Measurements from ENCODE around the gene PRKCG. TPM values are rescaled to one million over a fixed set of nuclear protein-coding genes. Genes with fewer than 3 reads are reported as not detected.

The PRKCG gene
- polyA plus RNA-seq, 3 donors, result 0.01 TPM; not detected in 2

DNA sequence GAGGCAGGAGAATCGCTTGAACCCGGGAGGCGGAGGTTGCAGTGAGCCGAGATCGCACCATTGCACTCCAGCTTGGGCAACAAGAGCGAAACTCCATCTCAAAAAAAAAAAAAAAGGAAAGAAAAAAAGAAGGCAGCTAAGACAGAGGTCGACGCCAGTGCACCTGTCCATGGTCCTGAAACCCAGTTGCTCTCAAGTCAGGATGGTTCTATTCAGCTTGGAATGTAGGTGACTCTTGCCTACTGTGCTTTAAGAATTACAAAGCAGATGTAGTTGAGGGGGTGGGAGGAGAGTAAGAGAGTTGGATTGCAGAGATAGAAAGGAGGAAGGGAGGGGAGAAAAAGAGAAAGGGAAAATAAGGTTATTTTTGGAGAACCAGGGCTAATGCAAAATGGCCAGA lies 45.7 kb downstream of the PRKCG start:
- H3K4me3 Mint-ChIP-seq, result no peak overlapping the region
- Histone ChIP-seq H3K9ac (ENCODE audit: insufficient read depth, low read length, poor library complexity, severe bottlenecking) (no peak overlapping the region), H3K27ac (ENCODE audit: low read depth in 1 of 2, low read length in 2 of 2) (no peak overlapping the region), H3K9me3 (replicated peaks in 1 of 2; ENCODE audit: control insufficient read depth in 1 of 2, insufficient read depth in 1 of 2, low read length in 2 of 2) (no peaks in the 10 kb centered on the region), H3K36me3 (replicated peaks in 1 of 2; ENCODE audit: control insufficient read depth in 1 of 2, insufficient read depth in 2 of 2, low read length in 2 of 2) (no peaks in the 10 kb centered on the region), H3K27me3 (ENCODE audit: control insufficient read depth in 2 of 2, insufficient read depth in 2 of 2, low read length in 2 of 2) (no peaks in the 10 kb centered on the region), H3K4me3 (replicated peaks in 1 of 3; ENCODE audit: low read depth in 2 of 3, low read length in 3 of 3) (no peak overlapping the region), H3K79me2 (ENCODE audit: insufficient read depth, low read length) (no peaks in the 10 kb centered on the region), H3K4me2 (replicated peaks; ENCODE audit: extremely low read depth, low read length, poor library complexity, severe bottlenecking) (no peak overlapping the region), H2AFZ (ENCODE audit: insufficient read depth, low read depth, low read length, poor library complexity, severe bottlenecking) (no peak overlapping the region), H3K4me1 (ENCODE audit: control insufficient read depth in 1 of 2, insufficient read depth in 2 of 2, low read length in 2 of 2) (no peaks in the 10 kb centered on the region), H4K20me1 (ENCODE audit: insufficient read depth, low read length) (no peaks in the 10 kb centered on the region)
- peaks cover 4 to 31% (median 4%) of the 10 kb centered on the region in 3 donors for H3K27me3 Mint-ChIP-seq (ENCODE audit: low read depth in 3 of 3)
- H3K27ac Mint-ChIP-seq, result no peak overlapping the region
- no peak for TF ChIP-seq CTCF (IDR thresholded peaks at IDR 0.05)
- H3K36me3 Mint-ChIP-seq, result no peaks in the 10 kb centered on the region
- 5% methylated on average over 2 of the region's 8 CpGs for WGBS (ENCODE audit: insufficient coverage)
- DNase-seq, result peak in 2 of 3 donors; percentile 18 to 21
- H3K4me1 Mint-ChIP-seq, result no peaks in the 10 kb centered on the region
- intact Hi-C loops (cut with micrococcal nuclease), result no loop called here
- H3K9me3 Mint-ChIP-seq, result peaks cover 0 to 14% (median 6%) of the 10 kb centered on the region in 7 donors

DNA sequence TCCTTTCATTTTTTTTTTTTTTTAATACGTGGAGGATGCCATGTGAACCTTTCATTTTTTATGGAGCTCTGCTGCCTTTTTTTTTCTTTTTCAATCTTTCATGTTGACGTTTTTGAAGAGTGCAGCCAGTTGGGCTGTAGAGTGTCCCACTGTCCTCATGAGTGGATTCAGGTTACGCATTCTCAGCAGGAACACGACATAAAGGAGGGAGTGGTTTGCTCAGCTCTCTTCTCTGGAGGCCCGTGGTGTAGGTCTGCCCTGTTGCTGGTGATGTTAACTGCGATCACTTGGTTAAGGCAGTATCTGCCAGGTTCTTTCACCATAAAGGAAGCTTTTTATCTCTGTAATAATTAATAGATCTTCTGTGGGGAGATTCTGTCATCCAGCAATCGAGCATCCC lies 54.0 kb downstream of the PRKCG start:
- no peaks in the 10 kb centered on the region for H3K9me3 ChIP-seq (replicated peaks in 1 of 2; ENCODE audit: control insufficient read depth in 1 of 2, insufficient read depth in 1 of 2, low read length in 2 of 2)
- no peaks in the 10 kb centered on the region for H4K20me1 ChIP-seq (ENCODE audit: insufficient read depth, low read length)
- H3K36me3 Mint-ChIP-seq, result no peaks in the 10 kb centered on the region
- no peak overlapping the region for H3K4me3 ChIP-seq (replicated peaks in 1 of 3; ENCODE audit: low read depth in 2 of 3, low read length in 3 of 3)
- H3K79me2 ChIP-seq (ENCODE audit: insufficient read depth, low read length), result no peaks in the 10 kb centered on the region
- H2AFZ ChIP-seq (ENCODE audit: insufficient read depth, low read depth, low read length, poor library complexity, severe bottlenecking), result no peak overlapping the region
- H3K27ac Mint-ChIP-seq, result no peak overlapping the region
- no peak overlapping the region for H3K4me2 ChIP-seq (replicated peaks; ENCODE audit: extremely low read depth, low read length, poor library complexity, severe bottlenecking)
- TF ChIP-seq CTCF (IDR thresholded peaks at IDR 0.05), result no peak
- peaks cover under 1 to 8% of the 10 kb centered on the region in 2 donors for H3K27me3 ChIP-seq (ENCODE audit: control insufficient read depth in 2 of 2, insufficient read depth in 2 of 2, low read length in 2 of 2)
- no peak for DNase-seq
- no peaks in the 10 kb centered on the region for H3K36me3 ChIP-seq (replicated peaks in 1 of 2; ENCODE audit: control insufficient read depth in 1 of 2, insufficient read depth in 2 of 2, low read length in 2 of 2)
- H3K9ac ChIP-seq (ENCODE audit: insufficient read depth, low read length, poor library complexity, severe bottlenecking), result no peak overlapping the region
- H3K27me3 Mint-ChIP-seq (ENCODE audit: low read depth in 3 of 3), result peaks cover 25 to 37% (median 35%) of the 10 kb centered on the region in 3 donors
- peaks cover 0 to 2% (median 1%) of the 10 kb centered on the region in 7 donors for H3K9me3 Mint-ChIP-seq
- H3K4me1 ChIP-seq (ENCODE audit: control insufficient read depth in 1 of 2, insufficient read depth in 2 of 2, low read length in 2 of 2), result no peaks in the 10 kb centered on the region
- H3K4me1 Mint-ChIP-seq, result no peaks in the 10 kb centered on the region
- H3K27ac ChIP-seq (ENCODE audit: low read depth in 1 of 2, low read length in 2 of 2), result no peak overlapping the region
- intact Hi-C loops (cut with micrococcal nuclease), result no loop called here
- WGBS (ENCODE audit: insufficient coverage), result 73% methylated on average over 2 of the region's 7 CpGs
- H3K4me3 Mint-ChIP-seq, result no peak overlapping the region

Data from CD14-positive monocyte (primary cell).